Stimulated activated CD8-positive, alpha-beta memory T cell treated with anti-CD3 and anti-CD28 coated beads, Interleukin-4, amount 100 ng/mL, for 4 hours (primary cell): Measurements from ENCODE around the gene THSD7A.

Experiments used
- DNase-seq, 2 donors: peaks; one replicate each; pipeline ENCODE4 v3.0.0-alpha.2; 2020; ENCODE audit warnings: low read depth in 2 of 2, low spot score in 1 of 2

The THSD7A gene

GRCh38 chr7:11638011-11638774 lies 193.8 kb downstream of the THSD7A start:
- DNase-seq, result no peak

GRCh38 chr7:11636274-11636673 lies 195.7 kb downstream of the THSD7A start:
- no peak for DNase-seq

- no peak for DNase-seq
Observed at GRCh38 chr7:11633310-11633709, 198.7 kb downstream of the THSD7A start.

GRCh38 chr7:11630355-11630754 lies 201.6 kb downstream of the THSD7A start:
- DNase-seq, result no peak

GRCh38 chr7:11625669-11626068 lies 206.3 kb downstream of the THSD7A start:
- no peak for DNase-seq

- no peak for DNase-seq
Observed at GRCh38 chr7:11623093-11623678, 208.8 kb downstream of the THSD7A start.

GRCh38 chr7:11620406-11621253 lies 211.4 kb downstream of the THSD7A start:
- no peak for DNase-seq

- no peak for DNase-seq
Observed at GRCh38 chr7:11616466-11616865, 215.5 kb downstream of the THSD7A start.

GRCh38 chr7:11615174-11615573 lies 216.8 kb downstream of the THSD7A start:
- DNase-seq, result no peak

- DNase-seq, result no peak
Observed at GRCh38 chr7:11613292-11613930, 218.6 kb downstream of the THSD7A start.

- no peak for DNase-seq
Observed at GRCh38 chr7:11612737-11613136, 219.3 kb downstream of the THSD7A start.

GRCh38 chr7:11609096-11609670 lies 222.8 kb downstream of the THSD7A start:
- no peak for DNase-seq

- DNase-seq, result no peak
Observed at GRCh38 chr7:11607686-11608085, 224.3 kb downstream of the THSD7A start.

GRCh38 chr7:11605749-11606148 lies 226.2 kb downstream of the THSD7A start:
- DNase-seq, result no peak

GRCh38 chr7:11604505-11604904 lies 227.5 kb downstream of the THSD7A start:
- DNase-seq, result no peak

GRCh38 chr7:11601761-11602160 lies 230.2 kb downstream of the THSD7A start:
- no peak for DNase-seq

GRCh38 chr7:11593322-11593721 lies 238.7 kb downstream of the THSD7A start:
- DNase-seq, result no peak

GRCh38 chr7:11592699-11593098 lies 239.3 kb downstream of the THSD7A start:
- no peak for DNase-seq

- DNase-seq, result no peak
Observed at GRCh38 chr7:11591943-11592342, 240.1 kb downstream of the THSD7A start.

- no peak for DNase-seq
Observed at GRCh38 chr7:11591055-11591633, 240.9 kb downstream of the THSD7A start.

- DNase-seq, result no peak
Observed at GRCh38 chr7:11589251-11589650, 242.7 kb downstream of the THSD7A start.
